ENCODE results near the gene HSD17B3. TPM values are rescaled to one million over a fixed set of nuclear protein-coding genes. Genes with fewer than 3 reads are reported as not detected.

Gene HSD17B3
- total RNA-seq, 1 donor from 2014 or later = not detected

DNA sequence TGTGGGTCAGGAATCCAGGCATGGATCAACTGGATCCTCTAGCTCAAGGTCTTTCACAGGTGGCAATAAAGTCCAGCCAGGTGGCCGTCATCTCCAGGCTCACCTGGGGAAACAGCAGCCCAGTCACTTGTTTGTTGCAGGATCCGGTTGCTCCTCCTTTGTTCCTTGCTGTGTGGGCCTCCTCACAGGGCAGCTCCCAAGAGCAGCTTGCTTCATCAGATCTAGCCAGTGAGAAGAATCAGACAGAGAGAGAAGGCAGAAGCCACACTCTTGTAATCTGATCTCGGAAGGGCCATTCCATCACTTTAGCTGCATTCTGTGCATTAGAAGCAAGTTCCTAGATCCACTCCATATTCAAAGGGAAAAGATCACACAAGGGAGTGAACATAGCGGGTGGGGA is 3.2 kb upstream of the HSD17B3 start:
- Mint-ChIP-seq H3K4me3 (no peak overlapping the region), H3K27ac (no peak overlapping the region), H3K4me1 (no peaks in the 10 kb centered on the region), H3K27me3 (peaks cover 9% of the 10 kb centered on the region), H3K36me3 (ENCODE audit: low read depth) (no peaks in the 10 kb centered on the region), H3K9me3 (peaks cover 5% of the 10 kb centered on the region)
- ChIA-PET CTCF (interaction anchor here (0.8 kb wide), 1 partner anchor 12 kb away, joined by 3 read pairs; no protein-coding TSS in a partner anchor), POLR2A (no interaction called here)
- intact Hi-C loops (cut with micrococcal nuclease) = no loop called here
- no peak for TF ChIP-seq CTCF (IDR thresholded peaks at IDR 0.05)
- DNase-seq (no peak), ATAC-seq (ENCODE audit: low read depth) (no peak)

GRCh38 chr9:96304230-96304629 is 2.3 kb upstream of the HSD17B3 start:
- no peak overlapping the region for H3K4me3 Mint-ChIP-seq
- DNase-seq (no peak), ATAC-seq (ENCODE audit: low read depth) (no peak)
- peaks cover 5% of the 10 kb centered on the region for H3K9me3 Mint-ChIP-seq
- ChIA-PET POLR2A (no interaction called here), CTCF (no interaction called here)
- H3K27ac Mint-ChIP-seq = no peak overlapping the region
- TF ChIP-seq CTCF (IDR thresholded peaks at IDR 0.05) = no peak
- peaks cover 9% of the 10 kb centered on the region for H3K27me3 Mint-ChIP-seq
- H3K4me1 Mint-ChIP-seq = no peaks in the 10 kb centered on the region
- no peaks in the 10 kb centered on the region for H3K36me3 Mint-ChIP-seq (ENCODE audit: low read depth)
- intact Hi-C loops (cut with micrococcal nuclease) = no loop called here

- ChIA-PET CTCF (no interaction called here), POLR2A (no interaction called here)
- no peak overlapping the region for H3K4me3 Mint-ChIP-seq
- H3K27ac Mint-ChIP-seq = no peak overlapping the region
- intact Hi-C loops (cut with micrococcal nuclease) = no loop called here
- no peaks in the 10 kb centered on the region for H3K4me1 Mint-ChIP-seq
- H3K36me3 Mint-ChIP-seq (ENCODE audit: low read depth) = no peaks in the 10 kb centered on the region
- no peak for TF ChIP-seq CTCF (IDR thresholded peaks at IDR 0.05)
- peaks cover 8% of the 10 kb centered on the region for H3K9me3 Mint-ChIP-seq
- no peak for ATAC-seq (ENCODE audit: low read depth)
- no peak for DNase-seq
- peaks cover 7% of the 10 kb centered on the region for H3K27me3 Mint-ChIP-seq
Observed at GRCh38 chr9:96299823-96300222, 2.2 kb downstream of the HSD17B3 start.

DNA sequence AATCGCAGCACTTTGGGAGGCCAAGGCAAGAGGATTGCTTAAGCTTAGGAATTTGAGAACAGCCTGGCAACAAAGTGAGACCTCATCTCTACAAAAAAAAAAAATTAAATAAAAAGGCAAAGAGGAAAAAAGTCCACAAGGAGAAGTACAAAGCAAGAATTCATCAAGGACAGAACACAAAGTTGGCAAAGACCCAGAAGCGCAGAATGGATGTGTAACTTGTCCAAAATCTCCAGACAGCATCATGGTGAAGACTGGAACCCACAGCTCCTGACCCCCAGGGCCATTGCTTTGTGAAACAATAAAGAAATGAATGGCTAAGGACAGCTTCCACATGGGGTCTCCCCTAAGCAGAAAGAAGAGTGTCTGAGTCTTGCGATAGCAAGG is 7.8 kb downstream of the HSD17B3 start:
- peaks cover 7% of the 10 kb centered on the region for H3K27me3 Mint-ChIP-seq
- DNase-seq = no peak
- intact Hi-C loops (cut with micrococcal nuclease) = no loop called here
- H3K27ac Mint-ChIP-seq = no peak overlapping the region
- H3K9me3 Mint-ChIP-seq = peaks cover 3% of the 10 kb centered on the region
- H3K36me3 Mint-ChIP-seq (ENCODE audit: low read depth) = no peaks in the 10 kb centered on the region
- ChIA-PET CTCF (no interaction called here), POLR2A (no interaction called here)
- ATAC-seq (ENCODE audit: low read depth) = no peak
- no peaks in the 10 kb centered on the region for H3K4me1 Mint-ChIP-seq
- no peak overlapping the region for H3K4me3 Mint-ChIP-seq
- TF ChIP-seq CTCF (IDR thresholded peaks at IDR 0.05) = no peak

DNA sequence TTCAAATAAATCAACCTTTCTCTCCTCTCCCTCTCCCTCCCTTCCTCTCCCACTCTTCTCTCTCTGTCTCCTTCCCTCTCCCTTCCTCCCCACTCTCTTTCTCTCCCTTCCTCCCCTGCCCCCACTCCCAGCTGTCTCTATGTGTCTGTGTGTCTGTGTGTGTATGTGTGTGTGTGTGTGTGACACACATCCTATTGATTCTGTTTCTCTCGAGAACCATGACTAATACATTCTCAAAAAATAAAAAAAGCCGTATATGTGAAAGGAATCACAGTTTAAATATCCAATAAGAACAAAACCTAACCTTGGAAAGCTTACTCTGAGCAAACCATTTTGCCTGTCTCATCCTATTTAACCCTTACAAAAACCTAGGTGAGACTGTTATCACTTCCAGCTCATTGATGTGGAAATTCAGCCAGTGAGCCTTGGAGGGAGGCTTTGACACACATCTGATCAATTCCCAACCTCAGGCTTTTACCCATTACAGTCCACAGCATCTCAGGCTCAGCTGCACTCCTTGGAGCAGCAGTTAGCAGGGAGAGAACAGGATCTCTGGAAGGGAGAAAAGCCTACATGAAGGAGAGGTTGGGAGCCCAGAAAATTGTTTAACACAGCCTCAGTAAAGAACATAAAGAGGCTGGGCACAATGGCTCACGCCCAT is 8.3 kb downstream of the HSD17B3 start:
- H3K36me3 Mint-ChIP-seq (ENCODE audit: low read depth) = no peaks in the 10 kb centered on the region
- no peak overlapping the region for H3K4me3 Mint-ChIP-seq
- H3K27ac Mint-ChIP-seq = no peak overlapping the region
- no peaks in the 10 kb centered on the region for H3K4me1 Mint-ChIP-seq
- no peak for TF ChIP-seq CTCF (IDR thresholded peaks at IDR 0.05)
- H3K27me3 Mint-ChIP-seq = peaks cover 6% of the 10 kb centered on the region
- intact Hi-C loops (cut with micrococcal nuclease) = no loop called here
- CTCF ChIA-PET = interaction anchor here (0.9 kb wide), 1 partner anchor 31 kb away, joined by 3 read pairs; no protein-coding TSS in a partner anchor
- H3K9me3 Mint-ChIP-seq = peaks cover 3% of the 10 kb centered on the region
- no peak for DNase-seq
- ATAC-seq (ENCODE audit: low read depth) = no peak
- POLR2A ChIA-PET = no interaction called here

All from activated B cell treated with CpG ODN at 0.5 μM for 24 hours (primary cell).